Skeletal muscle tissue (tissue), 4 donors: Measurements from ENCODE around the gene PKD1. TPM values are rescaled to one million over a fixed set of nuclear protein-coding genes. Genes with fewer than 3 reads are reported as not detected.
"Not testable (repeated sequence)": the region's sequence is repeated elsewhere in the genome, so short reads cannot be mapped to it uniquely, and the experiment has no call there.

Experiments
- H3K27ac ChIP-seq: one replicate; pipeline ENCODE4 v1.7.0; 2013; ENCODE audit warnings: mild to moderate bottlenecking, low read depth, low read length, inconsistent platforms
- H3K27me3 ChIP-seq, 3 donors: one replicate each; pipeline ENCODE4 v1.7.0; 2013; ENCODE audit warnings: low read length in 3 of 3; ENCODE audit not compliant: control insufficient read depth in 3 of 3, insufficient read depth in 3 of 3
- H3K36me3 ChIP-seq, 3 donors: one replicate each; pipeline ENCODE4 v1.7.0; 2013; ENCODE audit warnings: low read length in 3 of 3; ENCODE audit not compliant: control insufficient read depth in 3 of 3, insufficient read depth in 3 of 3
- H3K4me1 ChIP-seq, 3 donors: one replicate each; pipeline ENCODE4 v1.7.0; 2013; ENCODE audit warnings: low read length in 3 of 3, mild to moderate bottlenecking in 3 of 3; ENCODE audit not compliant: control insufficient read depth in 3 of 3, insufficient read depth in 3 of 3
- H3K4me3 ChIP-seq, 3 donors: one replicate each; pipeline ENCODE4 v1.7.0; 2013; ENCODE audit warnings: low read length in 3 of 3
- H3K9ac ChIP-seq, 3 donors: one replicate each; pipeline ENCODE4 v1.7.0; 2013; ENCODE audit warnings: low read length in 3 of 3, mild to moderate bottlenecking in 3 of 3, moderate library complexity in 2 of 3, low read depth in 1 of 3
- H3K9me3 ChIP-seq, 3 donors: one replicate each; pipeline ENCODE4 v1.7.0; 2013; ENCODE audit warnings: low read length in 3 of 3; ENCODE audit not compliant: control insufficient read depth in 3 of 3
- total RNA-seq: library from RNA; depleted of rRNA; stranded (reverse); fragments of >200 nt; gene quantifications from one replicate; pipeline ENCODE4 v1.2.3, GENCODE V29; 2014
- donor health status: Osteomylitis.

PKD1 gene
- total RNA-seq, result 88.7 TPM

DNA sequence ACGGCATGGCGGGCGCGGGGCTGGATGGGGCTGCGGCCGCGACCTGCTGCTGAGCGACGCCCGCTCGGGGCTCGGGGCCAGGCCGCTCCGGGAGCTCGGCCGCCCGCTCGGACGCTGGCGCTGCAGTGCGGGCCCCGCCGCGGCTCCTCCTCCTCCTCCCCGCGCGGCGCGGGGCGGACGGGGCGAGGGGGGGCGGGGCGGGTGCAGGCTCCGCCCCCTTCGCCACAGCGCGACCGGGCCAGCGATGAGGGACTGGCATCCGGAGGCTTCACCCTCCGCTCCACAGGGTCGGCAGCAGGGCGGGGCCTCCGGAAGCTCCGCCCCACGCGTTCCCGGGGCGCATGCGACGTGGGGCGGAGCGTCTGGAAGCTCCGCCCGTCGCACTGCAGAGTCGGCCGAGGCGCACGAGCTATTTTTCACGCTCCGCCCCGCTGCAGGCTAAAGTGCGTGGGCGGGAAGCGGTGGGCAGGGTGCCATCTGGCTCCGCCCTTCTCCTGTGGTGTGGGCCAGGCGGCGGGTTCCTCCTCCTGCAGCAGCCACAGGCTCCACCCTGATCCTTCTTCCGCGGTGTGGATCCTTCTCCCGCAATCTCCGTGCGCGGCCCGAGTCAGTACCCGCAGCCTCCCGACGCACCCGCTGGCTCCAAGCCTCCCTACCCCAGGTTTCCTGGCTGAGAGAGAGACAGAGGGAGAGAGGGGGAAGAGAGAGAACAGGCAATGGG lies at the start of gene PKD1:
TSS of gene PKD1 (minus strand) at position 129 of the 721 bp plus-strand sequence. CDS start 209 bp downstream, outside the sequence.
- Histone ChIP-seq H3K4me3 (peak within 1 kb of the TSS; percentile 58 to 64 (median 63)), H3K9ac (peak within 1 kb of the TSS in 2 of 3 donors; percentile 38 to 50), H3K27ac (peak within 1 kb of the TSS; percentile 68)
- not testable (repeated sequence) for H3K9me3 ChIP-seq, H3K4me1 ChIP-seq, H3K36me3 ChIP-seq, H3K27me3 ChIP-seq

- no peak overlapping the region for H3K27ac ChIP-seq
- no peak overlapping the region for H3K4me3 ChIP-seq
These were observed 49.3 kb upstream of the PKD1 start for GRCh38 chr16:2184962-2185361.

GRCh38 chr16:2184346-2184745 lies 48.6 kb upstream of the PKD1 start:
- no peak overlapping the region for H3K9ac ChIP-seq
- no peak overlapping the region for H3K27ac ChIP-seq

More at GRCh38 chr16:2184962-2185361, 49.3 kb upstream of the PKD1 start:
- no peak overlapping the region for H3K9ac ChIP-seq
- H3K36me3 ChIP-seq, result no peaks in the 10 kb centered on the region
- no peaks in the 10 kb centered on the region for H3K9me3 ChIP-seq
- no peaks in the 10 kb centered on the region for H3K4me1 ChIP-seq
- H3K27me3 ChIP-seq, result no peaks in the 10 kb centered on the region

GRCh38 chr16:2183671-2184070 lies 48.0 kb upstream of the PKD1 start:
- Histone ChIP-seq H3K36me3 (no peaks in the 10 kb centered on the region), H3K9me3 (no peaks in the 10 kb centered on the region), H3K4me3 (no peak overlapping the region), H3K9ac (no peak overlapping the region), H3K27me3 (no peaks in the 10 kb centered on the region), H3K27ac (no peak overlapping the region), H3K4me1 (no peaks in the 10 kb centered on the region)

More at GRCh38 chr16:2184346-2184745, 48.6 kb upstream of the PKD1 start:
- no peaks in the 10 kb centered on the region for H3K27me3 ChIP-seq
- H3K9me3 ChIP-seq, result no peaks in the 10 kb centered on the region
- no peaks in the 10 kb centered on the region for H3K36me3 ChIP-seq
- H3K4me3 ChIP-seq, result no peak overlapping the region
- no peaks in the 10 kb centered on the region for H3K4me1 ChIP-seq

DNA sequence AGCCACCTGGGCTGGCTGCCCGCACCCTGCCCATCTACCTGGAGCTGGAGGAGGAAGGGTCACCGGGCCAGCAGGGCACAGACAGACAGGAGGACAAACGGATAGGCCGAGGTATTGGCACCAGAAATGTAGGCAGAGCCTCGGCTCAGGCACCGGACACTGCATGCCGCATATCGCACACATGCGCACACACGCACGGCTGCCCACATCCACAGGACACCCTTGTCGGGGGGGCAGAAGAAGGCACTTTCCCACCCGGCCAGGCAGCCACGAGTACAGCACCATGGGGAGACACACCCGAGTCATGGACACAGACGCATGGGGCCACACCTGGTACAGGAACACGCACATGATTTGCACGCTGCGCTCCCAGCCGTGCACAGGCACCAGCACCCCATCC lies 46.3 kb upstream of the PKD1 start:
- Histone ChIP-seq H3K4me1 (no peaks in the 10 kb centered on the region), H3K9ac (no peak overlapping the region), H3K27ac (no peak overlapping the region), H3K4me3 (no peak overlapping the region), H3K27me3 (no peaks in the 10 kb centered on the region), H3K36me3 (peaks cover under 1 to 5% (median 3%) of the 10 kb centered on the region in 3 donors), H3K9me3 (no peaks in the 10 kb centered on the region)

GRCh38 chr16:2180962-2181923 lies 45.5 kb upstream of the PKD1 start:
- no peak overlapping the region for H3K9ac ChIP-seq
- no peak overlapping the region for H3K27ac ChIP-seq
- H3K4me1 ChIP-seq, result no peaks in the 10 kb centered on the region
- H3K4me3 ChIP-seq, result no peak overlapping the region
- no peaks in the 10 kb centered on the region for H3K27me3 ChIP-seq
- H3K9me3 ChIP-seq, result no peaks in the 10 kb centered on the region
- H3K36me3 ChIP-seq, result peaks cover 6 to 9% (median 7%) of the 10 kb centered on the region in 3 donors

GRCh38 chr16:2180461-2180860 lies 44.8 kb upstream of the PKD1 start:
- Histone ChIP-seq H3K9me3 (no peaks in the 10 kb centered on the region), H3K4me3 (no peak overlapping the region), H3K4me1 (no peaks in the 10 kb centered on the region), H3K9ac (no peak overlapping the region), H3K36me3 (peaks cover 13 to 17% (median 15%) of the 10 kb centered on the region in 3 donors), H3K27ac (no peak overlapping the region), H3K27me3 (no peaks in the 10 kb centered on the region)

GRCh38 chr16:2179576-2179975 lies 43.9 kb upstream of the PKD1 start:
- Histone ChIP-seq H3K4me1 (no peaks in the 10 kb centered on the region), H3K27me3 (no peaks in the 10 kb centered on the region), H3K9ac (no peak overlapping the region), H3K9me3 (no peaks in the 10 kb centered on the region), H3K4me3 (no peak overlapping the region), H3K36me3 (peaks cover 22 to 26% (median 23%) of the 10 kb centered on the region in 3 donors), H3K27ac (no peak overlapping the region)

GRCh38 chr16:2179107-2179501 lies 43.4 kb upstream of the PKD1 start:
- Histone ChIP-seq H3K4me1 (no peaks in the 10 kb centered on the region), H3K9ac (no peak overlapping the region), H3K4me3 (no peak overlapping the region), H3K36me3 (peaks cover 26 to 30% (median 28%) of the 10 kb centered on the region in 3 donors), H3K9me3 (no peaks in the 10 kb centered on the region), H3K27me3 (no peaks in the 10 kb centered on the region), H3K27ac (no peak overlapping the region)
